Liver (tissue), 9 donors: ENCODE data around the gene OR10P1. TPM values are rescaled to one million over a fixed set of nuclear protein-coding genes. Genes with fewer than 3 reads are reported as not detected.

Experiments used
- DNase-seq: peaks from one replicate; pipeline ENCODE4 v3.0.0-alpha.2; 2017; ENCODE audit warnings: low spot score
- H3K27ac ChIP-seq, 2 donors: one replicate each; pipeline ENCODE4 v1.7.0; 2013; ENCODE audit warnings: inconsistent platforms in 2 of 2, low read length in 2 of 2, control low read depth in 1 of 2, low read depth in 1 of 2, mild to moderate bottlenecking in 1 of 2
- H3K27me3 ChIP-seq, 4 donors: one replicate each; pipeline versions ENCODE4 v1.6.1 to v1.7.0; 2013; ENCODE audit warnings: low read length in 3 of 4, inconsistent platforms in 1 of 4, mild to moderate bottlenecking in 1 of 4, moderate library complexity in 1 of 4; ENCODE audit not compliant: control insufficient read depth in 4 of 4, insufficient read depth in 4 of 4
- H3K36me3 ChIP-seq, 4 donors: one replicate each; pipeline versions ENCODE4 v1.6.1 to v1.7.0; 2013; ENCODE audit warnings: low read length in 3 of 4, mild to moderate bottlenecking in 3 of 4, low read depth in 1 of 4, moderate library complexity in 1 of 4; ENCODE audit not compliant: control insufficient read depth in 4 of 4, insufficient read depth in 3 of 4
- H3K4me1 ChIP-seq, 4 donors: one replicate each; pipeline versions ENCODE4 v1.6.1 to v1.7.0; 2013; ENCODE audit warnings: low read length in 3 of 4, mild to moderate bottlenecking in 3 of 4, moderate library complexity in 1 of 4; ENCODE audit not compliant: control insufficient read depth in 4 of 4, insufficient read depth in 4 of 4
- H3K4me3 ChIP-seq, 3 donors: one replicate each; pipeline versions ENCODE4 v1.6.1 to v1.7.0; 2013; ENCODE audit warnings: low read length in 3 of 3, control low read depth in 1 of 3, low read depth in 1 of 3, mild to moderate bottlenecking in 1 of 3
- H3K9ac ChIP-seq, 2 donors: one replicate each; pipeline ENCODE4 v1.7.0; 2013; ENCODE audit warnings: low read length in 2 of 2, mild to moderate bottlenecking in 2 of 2, moderate library complexity in 2 of 2, control low read depth in 1 of 2, low read depth in 1 of 2
- H3K9me3 ChIP-seq, 4 donors: one replicate each; pipeline versions ENCODE4 v1.6.1 to v1.7.0; 2013; ENCODE audit warnings: low read length in 3 of 4; ENCODE audit not compliant: control insufficient read depth in 4 of 4
- EGR1 ChIP-seq, 2 donors: IDR thresholded peaks; 2 replicates each; pipeline ENCODE4 v1.6.1; 2016 to 2018; ENCODE audit warnings: antibody characterized with exemption in 2 of 2, low read depth in 2 of 2
- FOXA1 ChIP-seq: IDR thresholded peaks from 2 replicates; pipeline ENCODE4 v1.6.1; 2016; ENCODE audit warnings: antibody characterized with exemption
- FOXA2 ChIP-seq: IDR thresholded peaks from 2 replicates; pipeline ENCODE4 v1.6.1; 2016; ENCODE audit warnings: antibody characterized with exemption
- HNF4A ChIP-seq, 2 donors: conservative IDR thresholded peaks; 2 replicates each; pipeline ENCODE4 v1.6.1; 2016; ENCODE audit warnings: antibody characterized with exemption in 2 of 2, mild to moderate bottlenecking in 2 of 2
- HNF4G ChIP-seq: IDR thresholded peaks from 2 replicates; pipeline ENCODE4 v1.6.1; 2016; ENCODE audit warnings: antibody characterized with exemption
- JUND ChIP-seq, 2 donors: IDR thresholded peaks; 2 replicates each; pipeline ENCODE4 v1.6.1; 2016; ENCODE audit warnings: antibody characterized with exemption in 2 of 2
- MAX ChIP-seq: IDR thresholded peaks from 2 replicates; pipeline ENCODE4 v1.6.1; 2016; ENCODE audit warnings: antibody characterized with exemption
- NR2F2 ChIP-seq: IDR thresholded peaks from 2 replicates; pipeline ENCODE4 v1.6.1; 2016; ENCODE audit warnings: antibody characterized with exemption
- RAD21 ChIP-seq, 2 donors: IDR thresholded peaks; 2 replicates each; pipeline ENCODE4 v1.6.1; 2016; ENCODE audit warnings: antibody characterized with exemption in 2 of 2, mild to moderate bottlenecking in 2 of 2
- RXRA ChIP-seq, 2 donors: IDR thresholded peaks; 2 replicates each; pipeline ENCODE4 v1.6.1; 2017 to 2018; ENCODE audit warnings: antibody characterized with exemption in 2 of 2, mild to moderate bottlenecking in 1 of 2
- SP1 ChIP-seq: IDR thresholded peaks from 2 replicates; pipeline ENCODE4 v1.6.1; 2018; ENCODE audit warnings: antibody characterized with exemption, mild to moderate bottlenecking
- TAF1 ChIP-seq: conservative IDR thresholded peaks from 2 replicates; pipeline ENCODE4 v1.6.1; 2016; ENCODE audit warnings: antibody characterized with exemption, mild to moderate bottlenecking
- YY1 ChIP-seq: IDR thresholded peaks from 2 replicates; pipeline ENCODE4 v1.6.1; 2016; ENCODE audit warnings: antibody characterized with exemption, mild to moderate bottlenecking
- WGBS: extraction: QIAGEN DNeasy Blood & Tissue Kit; methylation state at CpG from one replicate; pipeline ENCODE4 v1.1.7; 2013; 5-methylcytosine and 5-hydroxymethylcytosine counted together
- polyA plus RNA-seq, 2 donors: library from polyadenylated mRNA; stranded (reverse) in 1 of 2; unstranded in 1 of 2; fragments of 200-250 nt in 1 of 2; fragments of >200 nt in 1 of 2; fragmentation: Nextera tagmentation in 1 of 2; extraction: Ambion mirVana in 1 of 2; gene quantifications; one replicate each; pipeline versions ENCODE4 v1.2.1 to v1.2.3, GENCODE V29; 2013 to 2015
- total RNA-seq, 2 donors: library from RNA; depleted of rRNA; stranded (reverse); fragments of >200 nt; gene quantifications; one replicate each; pipeline ENCODE4 v1.2.3, GENCODE V29; 2014
- TF ChIP-seq, protein P1 (sequence below): IDR thresholded peaks from 2 replicates; pipeline ENCODE4 v1.6.1; 2016; ENCODE audit warnings: antibody characterized with exemption
- TF ChIP-seq, protein P2 (sequence below): fragments of 150-350 bp; IDR thresholded peaks from 2 replicates; pipeline ENCODE4 v1.5.1; 2017; ENCODE audit warnings: improper control_type of control experiment, low read depth, low read length; ENCODE audit not compliant: missing input control
- TF ChIP-seq, protein P3 (sequence below): IDR thresholded peaks from 2 replicates; pipeline ENCODE4 v1.6.1; 2016; ENCODE audit warnings: antibody characterized with exemption
- donor health status: healthy.
- donor health status: healthy.
- donor health status: healthy.
- donor health status: healthy.
- donor health status: healthy.

The OR10P1 gene
- total and polyA plus RNA-seq, 4 donors: not detected

GRCh38 chr12:55685671-55686070 is 49.0 kb downstream of the OR10P1 start:
- DNase-seq: no peak
- H3K4me1 ChIP-seq: peaks cover 5 to 16% (median 9%) of the 10 kb centered on the region in 4 donors
- WGBS: 96% methylated on average over 5 of the region's 5 CpGs
- no peak overlapping the region for H3K9ac ChIP-seq
- H3K36me3 ChIP-seq: peaks cover 0 to 9% (median 0%) of the 10 kb centered on the region in 4 donors
- no peaks in the 10 kb centered on the region for H3K9me3 ChIP-seq
- no peaks in the 10 kb centered on the region for H3K27me3 ChIP-seq
- H3K27ac ChIP-seq: no peak overlapping the region
- TF ChIP-seq MAX (no peak), TAF1 (no peak), SP1 (no peak), HNF4A (conservative IDR thresholded peaks at IDR 0.05) (no peak), JUND (IDR thresholded peaks at IDR 0.05) (no peak)
- TF ChIP-seq, protein P1, sequence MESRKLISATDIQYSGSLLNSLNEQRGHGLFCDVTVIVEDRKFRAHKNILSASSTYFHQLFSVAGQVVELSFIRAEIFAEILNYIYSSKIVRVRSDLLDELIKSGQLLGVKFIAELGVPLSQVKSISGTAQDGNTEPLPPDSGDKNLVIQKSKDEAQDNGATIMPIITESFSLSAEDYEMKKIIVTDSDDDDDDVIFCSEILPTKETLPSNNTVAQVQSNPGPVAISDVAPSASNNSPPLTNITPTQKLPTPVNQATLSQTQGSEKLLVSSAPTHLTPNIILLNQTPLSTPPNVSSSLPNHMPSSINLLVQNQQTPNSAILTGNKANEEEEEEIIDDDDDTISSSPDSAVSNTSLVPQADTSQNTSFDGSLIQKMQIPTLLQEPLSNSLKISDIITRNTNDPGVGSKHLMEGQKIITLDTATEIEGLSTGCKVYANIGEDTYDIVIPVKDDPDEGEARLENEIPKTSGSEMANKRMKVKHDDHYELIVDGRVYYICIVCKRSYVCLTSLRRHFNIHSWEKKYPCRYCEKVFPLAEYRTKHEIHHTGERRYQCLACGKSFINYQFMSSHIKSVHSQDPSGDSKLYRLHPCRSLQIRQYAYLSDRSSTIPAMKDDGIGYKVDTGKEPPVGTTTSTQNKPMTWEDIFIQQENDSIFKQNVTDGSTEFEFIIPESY: no peak
- TF ChIP-seq, protein P2, sequence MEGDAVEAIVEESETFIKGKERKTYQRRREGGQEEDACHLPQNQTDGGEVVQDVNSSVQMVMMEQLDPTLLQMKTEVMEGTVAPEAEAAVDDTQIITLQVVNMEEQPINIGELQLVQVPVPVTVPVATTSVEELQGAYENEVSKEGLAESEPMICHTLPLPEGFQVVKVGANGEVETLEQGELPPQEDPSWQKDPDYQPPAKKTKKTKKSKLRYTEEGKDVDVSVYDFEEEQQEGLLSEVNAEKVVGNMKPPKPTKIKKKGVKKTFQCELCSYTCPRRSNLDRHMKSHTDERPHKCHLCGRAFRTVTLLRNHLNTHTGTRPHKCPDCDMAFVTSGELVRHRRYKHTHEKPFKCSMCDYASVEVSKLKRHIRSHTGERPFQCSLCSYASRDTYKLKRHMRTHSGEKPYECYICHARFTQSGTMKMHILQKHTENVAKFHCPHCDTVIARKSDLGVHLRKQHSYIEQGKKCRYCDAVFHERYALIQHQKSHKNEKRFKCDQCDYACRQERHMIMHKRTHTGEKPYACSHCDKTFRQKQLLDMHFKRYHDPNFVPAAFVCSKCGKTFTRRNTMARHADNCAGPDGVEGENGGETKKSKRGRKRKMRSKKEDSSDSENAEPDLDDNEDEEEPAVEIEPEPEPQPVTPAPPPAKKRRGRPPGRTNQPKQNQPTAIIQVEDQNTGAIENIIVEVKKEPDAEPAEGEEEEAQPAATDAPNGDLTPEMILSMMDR: no peak
- H3K4me3 ChIP-seq: no peak overlapping the region

GRCh38 chr12:55686366-55687010 is 49.8 kb downstream of the OR10P1 start:
- no peak overlapping the region for H3K4me3 ChIP-seq
- H3K27ac ChIP-seq: no peak overlapping the region
- TF ChIP-seq HNF4A (conservative IDR thresholded peaks at IDR 0.05) (no peak), RAD21 (IDR thresholded peaks at IDR 0.05) (no peak), SP1 (no peak), FOXA1 (no peak), JUND (IDR thresholded peaks at IDR 0.05) (no peak), FOXA2 (no peak), HNF4G (no peak), YY1 (no peak), NR2F2 (no peak), EGR1 (IDR thresholded peaks at IDR 0.05; ENCODE audit: low read depth in 2 of 2) (no peak), RXRA (IDR thresholded peaks at IDR 0.05) (no peak)
- TF ChIP-seq, protein P3, sequence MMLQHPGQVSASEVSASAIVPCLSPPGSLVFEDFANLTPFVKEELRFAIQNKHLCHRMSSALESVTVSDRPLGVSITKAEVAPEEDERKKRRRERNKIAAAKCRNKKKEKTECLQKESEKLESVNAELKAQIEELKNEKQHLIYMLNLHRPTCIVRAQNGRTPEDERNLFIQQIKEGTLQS: no peak
- TF ChIP-seq, protein P2: no peak
- TF ChIP-seq, protein P1: no peak
- WGBS: 95% methylated on average over 9 of the region's 9 CpGs
- H3K27me3 ChIP-seq: no peaks in the 10 kb centered on the region
- no peaks in the 10 kb centered on the region for H3K9me3 ChIP-seq
- H3K4me1 ChIP-seq: peaks cover 5 to 12% (median 8%) of the 10 kb centered on the region in 4 donors
- H3K9ac ChIP-seq: no peak overlapping the region
- peaks cover 0 to 9% (median 0%) of the 10 kb centered on the region in 4 donors for H3K36me3 ChIP-seq
- no peak for DNase-seq
